Medulla oblongata (tissue), 1 donor: ENCODE data around the gene UBD.

Source experiments
- DNase-seq: peaks from one replicate; pipeline ENCODE4 v3.0.0-alpha.2; 2015; ENCODE audit errors: extremely low spot score

UBD gene

GRCh38 chr6:29559524-29560287 lies at the start of gene UBD:
Gene UBD, minus strand, starts transcription at chr6:29559732. Its CDS starts 31 bp downstream, at chr6:29559701.
- DNase-seq: no peak

- peak; percentile 47 for DNase-seq
Observed at GRCh38 chr6:29608131-29608530, 48.6 kb upstream of the UBD start.

GRCh38 chr6:29603930-29604329 lies 44.4 kb upstream of the UBD start:
- DNase-seq: peak; percentile 60

GRCh38 chr6:29603456-29603855 lies 43.9 kb upstream of the UBD start:
- DNase-seq: no peak

- no peak for DNase-seq
Observed at GRCh38 chr6:29602564-29603361, 43.2 kb upstream of the UBD start.

- DNase-seq: no peak
Observed at GRCh38 chr6:29598172-29598747, 38.7 kb upstream of the UBD start.

- no peak for DNase-seq
Observed at GRCh38 chr6:29597184-29597583, 37.7 kb upstream of the UBD start.

- DNase-seq: no peak
Observed at GRCh38 chr6:29596381-29596900, 36.9 kb upstream of the UBD start.

GRCh38 chr6:29593199-29593855 lies 33.8 kb upstream of the UBD start:
- DNase-seq: no peak

GRCh38 chr6:29591677-29592076 lies 32.1 kb upstream of the UBD start:
- no peak for DNase-seq

- no peak for DNase-seq
Observed at GRCh38 chr6:29590218-29590808, 30.8 kb upstream of the UBD start.

GRCh38 chr6:29589423-29590048 lies 30.0 kb upstream of the UBD start:
- DNase-seq: peak; percentile 73

- DNase-seq: no peak
Observed at GRCh38 chr6:29584821-29585220, 25.3 kb upstream of the UBD start, which contains the start of gene OR2H2. Gene OR2H2, plus strand, starts transcription at chr6:29585121. Its CDS starts 2,824 bp downstream, at chr6:29587945.

- DNase-seq: no peak
Observed at GRCh38 chr6:29577544-29577943, 18.0 kb upstream of the UBD start.

- no peak for DNase-seq
Observed at GRCh38 chr6:29576056-29576455, 16.5 kb upstream of the UBD start.

- no peak for DNase-seq
Observed at GRCh38 chr6:29567991-29568390, 8.5 kb upstream of the UBD start.

- DNase-seq: no peak
Observed at GRCh38 chr6:29567541-29567940, 8.0 kb upstream of the UBD start.

- DNase-seq: no peak
Observed at GRCh38 chr6:29566856-29567255, 7.3 kb upstream of the UBD start.

- DNase-seq: no peak
Observed at GRCh38 chr6:29564875-29565274, 5.3 kb upstream of the UBD start.

- no peak for DNase-seq
Observed at GRCh38 chr6:29563435-29563965, 4.0 kb upstream of the UBD start.
